ENCODE results near the gene GRK2. TPM values are rescaled to one million over a fixed set of nuclear protein-coding genes. Genes with fewer than 3 reads are reported as not detected.

GRK2 gene
- total and polyA plus RNA-seq, 9 of the 15 experiments (the other 6 are each of a cell fraction or from before 2014, with no cell fraction given): 0.24 to 95.8 (median 56.5) TPM

GRCh38 chr11:67312187-67313021, 46.1 kb downstream of the GRK2 start (continued):
- TF ChIP-seq ZBTB9 (CRISPR knock-in tag; IDR thresholded peaks at IDR 0.05): peak; percentile 27; the same call in 1 of the 2 replicates
- TF ChIP-seq ZNF583 (CRISPR knock-in tag; IDR thresholded peaks at IDR 0.05): no peak
- no peak for TF ChIP-seq ZBTB33 (CRISPR knock-in tag; IDR thresholded peaks at IDR 0.05)
- no peak for TF ChIP-seq FOXA1 (IDR thresholded peaks at IDR 0.05; ENCODE audit: borderline replicate concordance)
- peak; percentile 77 for TF ChIP-seq GABPA (tag; conservative IDR thresholded peaks at IDR 0.05; ENCODE audit: low read depth)
- no peak for TF ChIP-seq PHTF2 (CRISPR knock-in tag; IDR thresholded peaks at IDR 0.05)
- peak; percentile 64 for TF ChIP-seq POLR2A (conservative IDR thresholded peaks at IDR 0.05)
- no peak for TF ChIP-seq FOXP1 (CRISPR knock-in tag; IDR thresholded peaks at IDR 0.05)
- TF ChIP-seq HINFP (tag; conservative IDR thresholded peaks at IDR 0.05; ENCODE audit: low read depth): no peak
- peak; percentile 89 for TF ChIP-seq ZNF589 (CRISPR knock-in tag; IDR thresholded peaks at IDR 0.05; ENCODE audit: low read depth)
- TF ChIP-seq CBFB (CRISPR knock-in tag; IDR thresholded peaks at IDR 0.05): no peak

Measured in K562 (cell line).